22Rv1 (cell line): ENCODE results near the gene FBXW5.

Experiments
- H3K27ac ChIP-seq: fragments of 450-650 bp; 2 replicates; pipeline ENCODE4 v1.5.1; 2017
- ZFX ChIP-seq: fragments of 450-650 bp; IDR thresholded peaks from 2 replicates; pipeline ENCODE4 v1.6.1; 2017; ENCODE audit warnings: antibody characterized with exemption, borderline replicate concordance
- TF ChIP-seq, protein P1 (sequence below): fragments of 450-650 bp; IDR thresholded peaks from 2 replicates; pipeline ENCODE4 v1.5.1; 2017; ENCODE audit warnings: mild to moderate bottlenecking

The FBXW5 gene

GRCh38 chr9:136958898-136959850 is 14.6 kb upstream of the FBXW5 start:
- H3K27ac ChIP-seq: no peak overlapping the region
- TF ChIP-seq, protein P1, sequence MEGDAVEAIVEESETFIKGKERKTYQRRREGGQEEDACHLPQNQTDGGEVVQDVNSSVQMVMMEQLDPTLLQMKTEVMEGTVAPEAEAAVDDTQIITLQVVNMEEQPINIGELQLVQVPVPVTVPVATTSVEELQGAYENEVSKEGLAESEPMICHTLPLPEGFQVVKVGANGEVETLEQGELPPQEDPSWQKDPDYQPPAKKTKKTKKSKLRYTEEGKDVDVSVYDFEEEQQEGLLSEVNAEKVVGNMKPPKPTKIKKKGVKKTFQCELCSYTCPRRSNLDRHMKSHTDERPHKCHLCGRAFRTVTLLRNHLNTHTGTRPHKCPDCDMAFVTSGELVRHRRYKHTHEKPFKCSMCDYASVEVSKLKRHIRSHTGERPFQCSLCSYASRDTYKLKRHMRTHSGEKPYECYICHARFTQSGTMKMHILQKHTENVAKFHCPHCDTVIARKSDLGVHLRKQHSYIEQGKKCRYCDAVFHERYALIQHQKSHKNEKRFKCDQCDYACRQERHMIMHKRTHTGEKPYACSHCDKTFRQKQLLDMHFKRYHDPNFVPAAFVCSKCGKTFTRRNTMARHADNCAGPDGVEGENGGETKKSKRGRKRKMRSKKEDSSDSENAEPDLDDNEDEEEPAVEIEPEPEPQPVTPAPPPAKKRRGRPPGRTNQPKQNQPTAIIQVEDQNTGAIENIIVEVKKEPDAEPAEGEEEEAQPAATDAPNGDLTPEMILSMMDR: no peak
- no peak for TF ChIP-seq ZFX

DNA sequence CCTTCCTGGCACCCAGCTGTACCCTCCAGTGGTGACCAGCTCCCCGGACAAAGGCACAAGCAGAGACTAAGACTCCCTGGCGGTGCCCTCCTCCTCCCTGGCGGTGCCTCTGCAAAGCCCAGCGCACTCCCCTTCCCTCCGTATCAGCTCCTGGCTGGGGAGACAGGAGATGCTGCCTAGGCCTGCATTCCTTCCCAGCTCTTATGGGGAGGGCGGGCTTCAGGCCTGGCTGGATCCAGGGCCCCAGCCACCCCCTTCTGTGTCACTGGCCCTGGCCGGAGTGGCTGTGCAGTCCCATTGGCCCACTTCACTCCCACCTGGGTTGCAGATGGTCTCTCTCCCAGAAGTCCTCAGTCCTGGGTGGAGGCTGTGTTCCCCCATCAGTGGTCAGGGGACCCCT is 13.9 kb upstream of the FBXW5 start:
- no peak overlapping the region for H3K27ac ChIP-seq
- TF ChIP-seq ZFX: no peak
- TF ChIP-seq, protein P1: no peak

GRCh38 chr9:136957901-136958300 is 13.4 kb upstream of the FBXW5 start:
- no peak for TF ChIP-seq ZFX
- TF ChIP-seq, protein P1: no peak
- H3K27ac ChIP-seq: no peak overlapping the region

- H3K27ac ChIP-seq: no peak overlapping the region
- TF ChIP-seq ZFX: no peak
- TF ChIP-seq, protein P1: no peak
Observed at GRCh38 chr9:136957461-136957860, 12.9 kb upstream of the FBXW5 start.

DNA sequence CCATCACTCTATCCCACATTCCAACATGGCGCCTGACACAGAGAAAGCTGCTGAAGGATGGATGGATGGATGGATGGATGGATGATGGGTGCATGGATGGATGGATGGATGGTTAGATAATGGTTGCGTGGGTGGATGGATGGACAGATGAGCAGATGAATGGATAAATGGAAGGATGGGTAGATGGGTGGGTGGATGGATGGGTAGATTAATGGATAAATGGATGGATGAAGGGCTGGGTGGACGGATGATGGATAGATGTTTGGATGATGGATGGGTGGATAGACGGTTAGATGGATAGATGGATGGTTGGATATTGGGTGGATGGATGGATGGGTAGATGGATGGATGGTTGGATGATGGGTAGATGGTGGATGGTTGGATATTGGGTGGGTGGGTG is 12.1 kb upstream of the FBXW5 start:
- H3K27ac ChIP-seq: no peak overlapping the region
- TF ChIP-seq ZFX: no peak
- TF ChIP-seq, protein P1: no peak

- no peak overlapping the region for H3K27ac ChIP-seq
- TF ChIP-seq, protein P1: no peak
- TF ChIP-seq ZFX: no peak
Observed at GRCh38 chr9:136955943-136956335, 11.4 kb upstream of the FBXW5 start.
